WTC11 (cell line): ENCODE measurements around the gene SSB. TPM values are rescaled to one million over a fixed set of nuclear protein-coding genes. Genes with fewer than 3 reads are reported as not detected.

Source experiments
- ATAC-seq: fragments of 200-7000 bp; cut with Tn5 transposase; 2 replicates; pipeline ENCODE4 v1.10.0; 2021; ENCODE audit warnings: mild to moderate bottlenecking, moderate library complexity
- CTCF ChIA-PET: fragments of 300-600 bp; sonication (Branson Sonifier 250); formaldehyde crosslinking; loops from one replicate; lab custom pipeline; 2021; ENCODE audit warnings: antibody characterized with exemption; lab: Charles Lee
- POLR2A ChIA-PET: fragments of 350-600 bp; sonication (Branson Sonifier 250); formaldehyde crosslinking; loops from one replicate; lab custom pipeline; 2021; ENCODE audit warnings: antibody characterized with exemption; lab: Charles Lee
- DNase-seq: peaks from one replicate; pipeline ENCODE4 v3.0.0; 2021; ENCODE audit warnings: low spot score
- H3K27ac Mint-ChIP-seq: 2 replicates; pipeline ENCODE4 v1.8.0; 2021; ENCODE audit warnings: mixed read lengths
- H3K27me3 Mint-ChIP-seq: 2 replicates; pipeline ENCODE4 v1.8.0; 2021; ENCODE audit warnings: low read depth, mild to moderate bottlenecking, moderate library complexity, mixed read lengths
- H3K36me3 Mint-ChIP-seq: 2 replicates; pipeline ENCODE4 v1.8.0; 2021; ENCODE audit warnings: mixed read lengths
- H3K4me1 Mint-ChIP-seq: 2 replicates; pipeline ENCODE4 v1.8.0; 2022; ENCODE audit warnings: mixed read lengths
- H3K4me3 Mint-ChIP-seq: 2 replicates; pipeline ENCODE4 v1.8.0; 2021; ENCODE audit warnings: mild to moderate bottlenecking, moderate library complexity, mixed read lengths
- H3K9me3 Mint-ChIP-seq: 2 replicates; pipeline ENCODE4 v1.8.0; 2021; ENCODE audit warnings: mixed read lengths
- AFF4 ChIP-seq: sonication (generic); formaldehyde crosslinking; IDR thresholded peaks from 2 replicates; pipeline ENCODE4 v1.8.1; 2023; ENCODE audit warnings: mild to moderate bottlenecking, missing genetic modification reagents, borderline replicate concordance
- ATF3 ChIP-seq: sonication (generic); formaldehyde crosslinking; conservative IDR thresholded peaks from 2 replicates; pipeline ENCODE4 v1.8.1; 2022; ENCODE audit warnings: mild to moderate bottlenecking, missing genetic modification reagents
- E2F5 ChIP-seq: sonication (generic); formaldehyde crosslinking; IDR thresholded peaks from 2 replicates; pipeline ENCODE4 v1.8.1; 2022; ENCODE audit warnings: mild to moderate bottlenecking, moderate library complexity, missing genetic modification reagents
- EMX1 ChIP-seq: fragments of 250-450 bp; sonication (Bioruptor Pico); IDR thresholded peaks from 2 replicates; pipeline ENCODE4 v1.8.0; 2021; ENCODE audit warnings: mild to moderate bottlenecking
- FOXP4 ChIP-seq: sonication (generic); formaldehyde crosslinking; IDR thresholded peaks from 2 replicates; pipeline ENCODE4 v1.8.0; 2022; ENCODE audit warnings: mild to moderate bottlenecking, missing genetic modification reagents
- MAX ChIP-seq: sonication (generic); formaldehyde crosslinking; IDR thresholded peaks from 2 replicates; pipeline ENCODE4 v1.8.0; 2022; ENCODE audit warnings: mild to moderate bottlenecking, missing genetic modification reagents
- MXD4 ChIP-seq: fragments of 250-450 bp; sonication (Bioruptor Pico); IDR thresholded peaks from 2 replicates; pipeline ENCODE4 v1.8.0; 2021; ENCODE audit warnings: mild to moderate bottlenecking, moderate library complexity, borderline replicate concordance
- NFYB ChIP-seq: sonication (generic); formaldehyde crosslinking; conservative IDR thresholded peaks from 2 replicates; pipeline ENCODE4 v1.8.0; 2022; ENCODE audit warnings: low read depth, missing genetic modification reagents
- NR2C2 ChIP-seq: sonication (generic); formaldehyde crosslinking; IDR thresholded peaks from 2 replicates; pipeline ENCODE4 v1.8.0; 2022; ENCODE audit warnings: mild to moderate bottlenecking, missing genetic modification reagents
- PRRX2 ChIP-seq: fragments of 250-450 bp; sonication (Bioruptor Pico); IDR thresholded peaks from 2 replicates; pipeline ENCODE4 v1.8.0; 2021; ENCODE audit warnings: mild to moderate bottlenecking
- RORB ChIP-seq: fragments of 250-450 bp; sonication (Bioruptor Pico); IDR thresholded peaks from 2 replicates; pipeline ENCODE4 v1.9.0; 2021; ENCODE audit warnings: mild to moderate bottlenecking
- USF2 ChIP-seq: sonication (generic); formaldehyde crosslinking; IDR thresholded peaks from 2 replicates; pipeline ENCODE4 v1.8.1; 2023; ENCODE audit warnings: mild to moderate bottlenecking, missing genetic modification reagents, moderate library complexity
- ZBTB21 ChIP-seq: sonication (generic); formaldehyde crosslinking; IDR thresholded peaks from 2 replicates; pipeline ENCODE4 v1.8.1; 2023; ENCODE audit warnings: mild to moderate bottlenecking, missing genetic modification reagents, borderline replicate concordance
- ZMAT4 ChIP-seq: fragments of 250-450 bp; sonication (Bioruptor Pico); IDR thresholded peaks from 2 replicates; pipeline ENCODE4 v1.9.0; 2021; ENCODE audit warnings: mild to moderate bottlenecking
- ZNF138 ChIP-seq: sonication (generic); formaldehyde crosslinking; conservative IDR thresholded peaks from 2 replicates; pipeline ENCODE4 v1.8.1; 2022; ENCODE audit warnings: mild to moderate bottlenecking, moderate library complexity, missing genetic modification reagents
- ZNF281 ChIP-seq: sonication (generic); formaldehyde crosslinking; IDR thresholded peaks from 2 replicates; pipeline ENCODE4 v1.8.0; 2023; ENCODE audit warnings: mild to moderate bottlenecking, missing genetic modification reagents
- ZNF317 ChIP-seq: sonication (generic); formaldehyde crosslinking; IDR thresholded peaks from 2 replicates; pipeline ENCODE4 v1.8.1; 2023; ENCODE audit warnings: low read depth, mild to moderate bottlenecking, moderate library complexity, missing genetic modification reagents, borderline replicate concordance
- ZNF671 ChIP-seq: fragments of 250-450 bp; sonication (Bioruptor Pico); IDR thresholded peaks from 2 replicates; pipeline ENCODE4 v1.8.0; 2021; ENCODE audit warnings: mild to moderate bottlenecking
- total RNA-seq: library from RNA; stranded (reverse); gene quantifications from 3 replicates; pipeline ENCODE4 v1.2.3, GENCODE V29; 2021

SSB gene
- total RNA-seq, 1 experiment from 2014 or later = 235 TPM

GRCh38 chr2:169771021-169771420 is 27.6 kb upstream of the SSB start (continued):
- TF ChIP-seq ATF3 (CRISPR knock-in tag) (no peak), RORB (CRISPR knock-in tag) (no peak), USF2 (CRISPR knock-in tag) (no peak), FOXP4 (CRISPR knock-in tag) (no peak)

GRCh38 chr2:169771612-169772011 is 27.1 kb upstream of the SSB start:
- ATAC-seq = no peak
- Mint-ChIP-seq H3K4me1 (peaks cover 4% of the 10 kb centered on the region; the same call in 1 of the 2 replicates), H3K27me3 (peaks cover 16% of the 10 kb centered on the region), H3K36me3 (no peaks in the 10 kb centered on the region), H3K4me3 (no peak overlapping the region), H3K9me3 (no peaks in the 10 kb centered on the region), H3K27ac (no peak overlapping the region)
- no peak for DNase-seq
- ChIA-PET CTCF (no interaction called here), POLR2A (no interaction called here)
- TF ChIP-seq AFF4 = no peak
- TF ChIP-seq PRRX2 (CRISPR knock-in tag) = no peak
- no peak for TF ChIP-seq ZNF138 (CRISPR knock-in tag)
- TF ChIP-seq NFYB (CRISPR knock-in tag) = no peak
- no peak for TF ChIP-seq ZNF317 (CRISPR knock-in tag)
- no peak for TF ChIP-seq ZBTB21
- TF ChIP-seq MXD4 (CRISPR knock-in tag) = no peak
- no peak for TF ChIP-seq FOXP4 (CRISPR knock-in tag)

- Mint-ChIP-seq H3K9me3 (no peaks in the 10 kb centered on the region), H3K4me3 (no peak overlapping the region), H3K27me3 (peaks cover 13% of the 10 kb centered on the region), H3K36me3 (no peaks in the 10 kb centered on the region), H3K27ac (no peak overlapping the region), H3K4me1 (peaks cover under 1% of the 10 kb centered on the region; the same call in 1 of the 2 replicates)
- ChIA-PET POLR2A (no interaction called here), CTCF (no interaction called here)
- no peak for ATAC-seq
- no peak for DNase-seq
- TF ChIP-seq MAX (CRISPR knock-in tag) (no peak), ZNF671 (CRISPR knock-in tag) (no peak), ZMAT4 (no peak), EMX1 (CRISPR knock-in tag) (no peak), ZNF281 (CRISPR knock-in tag) (no peak), E2F5 (CRISPR knock-in tag) (no peak), NR2C2 (CRISPR knock-in tag) (no peak)
These were observed 26.0 kb upstream of the SSB start for GRCh38 chr2:169772651-169773050.
